ENCODE results near the gene DROSHA. TPM values are rescaled to one million over a fixed set of nuclear protein-coding genes. Genes with fewer than 3 reads are reported as not detected.

Gene DROSHA
- total and polyA plus RNA-seq, 2 donors (not counting 3 experiments of a cell fraction or from before 2014, with no cell fraction given), result 49.1 to 96.4 TPM

DNA sequence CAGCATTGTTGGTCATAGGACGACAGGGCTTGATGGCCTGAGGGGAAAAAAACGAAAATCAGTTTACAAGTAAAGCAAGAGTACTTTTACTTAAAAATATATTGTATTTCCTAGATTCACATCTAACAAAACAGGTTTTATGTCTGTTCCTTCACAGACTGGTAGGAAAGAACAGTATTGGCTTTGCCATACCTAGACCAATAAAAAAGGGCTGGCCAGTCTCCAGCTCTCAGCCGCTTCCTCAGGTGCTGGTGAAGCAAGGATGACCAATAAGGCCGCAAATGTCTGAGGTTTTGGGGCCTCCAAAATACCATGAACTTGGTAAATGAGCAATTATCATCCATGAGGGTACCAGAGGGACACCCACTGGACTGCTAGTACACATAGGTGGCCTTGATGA lies 36.6 kb downstream of the DROSHA start:
- ChIA-PET CTCF (no interaction called here), POLR2A (no interaction called here)
- dilution Hi-C loops (cut with MboI; ENCODE audit: extremely low pct_ligation_motif_present, low sequenced_read_pairs), result no loop called here
- BruUV-seq (replicated peaks), result no TSS peak
- H3K4me2 ChIP-seq (ENCODE audit: insufficient read depth, low read length), result no peak overlapping the region
- no peaks in the 10 kb centered on the region for H3K9me1 ChIP-seq (replicated peaks; ENCODE audit: control insufficient read depth, extremely low read depth, insufficient read depth, low read length)
- H3K27me3 ChIP-seq (ENCODE audit: control insufficient read depth in 2 of 2, insufficient read depth in 2 of 2, low read length in 2 of 2), result no peaks in the 10 kb centered on the region
- no peaks in the 10 kb centered on the region for H3K79me2 ChIP-seq (ENCODE audit: control insufficient read depth, insufficient read depth, low read length)
- no peak overlapping the region for H3K4me3 ChIP-seq (replicated peaks in 1 of 3; ENCODE audit: insufficient read depth in 1 of 3, low read depth in 1 of 3, low read length in 3 of 3)
- no peak overlapping the region for H2AFZ ChIP-seq (ENCODE audit: low read depth, low read length)
- FAIRE-seq (no peak), DNase-seq (ENCODE audit: low read depth, low spot score) (no peak)
- H3K9ac ChIP-seq (replicated peaks; ENCODE audit: extremely low read depth, insufficient read depth, low read length), result no peak overlapping the region
- H3K9me3 ChIP-seq (replicated peaks; ENCODE audit: control insufficient read depth, insufficient read depth, low read length), result no peaks in the 10 kb centered on the region
- H3K27ac ChIP-seq (ENCODE audit: insufficient read depth, low read depth, low read length), result no peak overlapping the region
- TF ChIP-seq MYC (IDR thresholded peaks at IDR 0.05; ENCODE audit: low read depth, low read length) (no peak), POLR2A (IDR thresholded peaks at IDR 0.05; ENCODE audit: low read depth, low read length) (no peak), POLR2AphosphoS5 (IDR thresholded peaks at IDR 0.05; ENCODE audit: insufficient read depth, low read depth, low read length) (no peak), EZH2 (IDR thresholded peaks at IDR 0.05; ENCODE audit: borderline replicate concordance, low read depth, low read length, severe bottlenecking) (no peak), FOS (IDR thresholded peaks at IDR 0.05; ENCODE audit: borderline replicate concordance, insufficient read depth, low read length) (no peak), GATA2 (IDR thresholded peaks at IDR 0.05; ENCODE audit: insufficient read depth, insufficient read length, low read depth, low read length) (no peak), JUN (IDR thresholded peaks at IDR 0.05; ENCODE audit: borderline replicate concordance, insufficient read depth, insufficient read length, low read depth) (no peak)
- TF ChIP-seq, protein P1, sequence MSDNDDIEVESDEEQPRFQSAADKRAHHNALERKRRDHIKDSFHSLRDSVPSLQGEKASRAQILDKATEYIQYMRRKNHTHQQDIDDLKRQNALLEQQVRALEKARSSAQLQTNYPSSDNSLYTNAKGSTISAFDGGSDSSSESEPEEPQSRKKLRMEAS (IDR thresholded peaks at IDR 0.05; ENCODE audit: insufficient read depth, insufficient read length), result no peak
- TF ChIP-seq, protein P2, sequence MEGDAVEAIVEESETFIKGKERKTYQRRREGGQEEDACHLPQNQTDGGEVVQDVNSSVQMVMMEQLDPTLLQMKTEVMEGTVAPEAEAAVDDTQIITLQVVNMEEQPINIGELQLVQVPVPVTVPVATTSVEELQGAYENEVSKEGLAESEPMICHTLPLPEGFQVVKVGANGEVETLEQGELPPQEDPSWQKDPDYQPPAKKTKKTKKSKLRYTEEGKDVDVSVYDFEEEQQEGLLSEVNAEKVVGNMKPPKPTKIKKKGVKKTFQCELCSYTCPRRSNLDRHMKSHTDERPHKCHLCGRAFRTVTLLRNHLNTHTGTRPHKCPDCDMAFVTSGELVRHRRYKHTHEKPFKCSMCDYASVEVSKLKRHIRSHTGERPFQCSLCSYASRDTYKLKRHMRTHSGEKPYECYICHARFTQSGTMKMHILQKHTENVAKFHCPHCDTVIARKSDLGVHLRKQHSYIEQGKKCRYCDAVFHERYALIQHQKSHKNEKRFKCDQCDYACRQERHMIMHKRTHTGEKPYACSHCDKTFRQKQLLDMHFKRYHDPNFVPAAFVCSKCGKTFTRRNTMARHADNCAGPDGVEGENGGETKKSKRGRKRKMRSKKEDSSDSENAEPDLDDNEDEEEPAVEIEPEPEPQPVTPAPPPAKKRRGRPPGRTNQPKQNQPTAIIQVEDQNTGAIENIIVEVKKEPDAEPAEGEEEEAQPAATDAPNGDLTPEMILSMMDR (IDR thresholded peaks at IDR 0.05; ENCODE audit: extremely low read depth in 1 of 2, insufficient read depth in 1 of 2, low read depth in 1 of 2, low read length in 2 of 2), result no peak
- no peaks in the 10 kb centered on the region for H4K20me1 ChIP-seq (replicated peaks; ENCODE audit: control insufficient read depth, extremely low read depth, insufficient read depth, low read length)
- intact Hi-C loops (cut with micrococcal nuclease), result no loop called here
- peaks cover 15 to 26% of the 10 kb centered on the region in 2 experiments for H3K36me3 ChIP-seq (ENCODE audit: control insufficient read depth in 2 of 2, extremely low read depth in 1 of 2, insufficient read depth in 2 of 2, low read length in 2 of 2)
- peaks cover 23% of the 10 kb centered on the region for H3K4me1 ChIP-seq (ENCODE audit: control insufficient read depth, extremely low read depth, insufficient read depth, low read length)

Measured in endothelial cell of umbilical vein (primary cell).